ENCODE measurements around the gene CHST10.

The CHST10 gene

GRCh38 chr2:100429726-100430125 is 12.3 kb upstream of the CHST10 start:
- no peak for TF ChIP-seq CTCF (IDR thresholded peaks at IDR 0.05)

GRCh38 chr2:100427627-100428258 is 10.3 kb upstream of the CHST10 start:
- peak; percentile 61; the same call in 1 of the 2 replicates for TF ChIP-seq CTCF (IDR thresholded peaks at IDR 0.05)

- TF ChIP-seq CTCF (IDR thresholded peaks at IDR 0.05), result no peak
Observed at GRCh38 chr2:100427111-100427510, 9.6 kb upstream of the CHST10 start.

- no peak for TF ChIP-seq CTCF (IDR thresholded peaks at IDR 0.05)
Observed at GRCh38 chr2:100426384-100426720, 8.9 kb upstream of the CHST10 start.

- no peak for TF ChIP-seq CTCF (IDR thresholded peaks at IDR 0.05)
Observed at GRCh38 chr2:100425573-100426383, 8.3 kb upstream of the CHST10 start.

GRCh38 chr2:100425107-100425506 is 7.6 kb upstream of the CHST10 start:
- TF ChIP-seq CTCF (IDR thresholded peaks at IDR 0.05), result no peak

GRCh38 chr2:100424277-100424875 is 6.9 kb upstream of the CHST10 start:
- no peak for TF ChIP-seq CTCF (IDR thresholded peaks at IDR 0.05)
